RPMI7951 (cell line): ENCODE data around the gene CD24. TPM values are rescaled to one million over a fixed set of nuclear protein-coding genes. Genes with fewer than 3 reads are reported as not detected.
"Not testable (repeated sequence)": the region's sequence is repeated elsewhere in the genome, so short reads cannot be mapped to it uniquely, and the experiment has no call there.

ENCODE experiments used
- DNase-seq: peaks from one replicate; pipeline ENCODE4 v3.0.0-alpha.2; 2012; ENCODE audit warnings: low read depth
- total RNA-seq: library from RNA; depleted of rRNA; stranded (reverse); fragments of >200 nt; shearing (Covaris generic); gene quantifications from 2 replicates; pipeline ENCODE4 v1.2.3, GENCODE V29; 2014; rRNA removed

CD24 gene
- total RNA-seq, result 0.72 and 1.9 TPM in 2 replicates

- DNase-seq, result no peak
Measured at GRCh38 chr6:106974336-106974998, at the start of gene CD24. CD24 (minus strand) TSS chr6:106974729; CDS start chr6:106974646, 83 bp downstream.

GRCh38 chr6:107021446-107022185, 47.1 kb upstream of the CD24 start:
- no peak for DNase-seq

- DNase-seq, result no peak
Measured at GRCh38 chr6:107020239-107020638, 45.7 kb upstream of the CD24 start.

DNA sequence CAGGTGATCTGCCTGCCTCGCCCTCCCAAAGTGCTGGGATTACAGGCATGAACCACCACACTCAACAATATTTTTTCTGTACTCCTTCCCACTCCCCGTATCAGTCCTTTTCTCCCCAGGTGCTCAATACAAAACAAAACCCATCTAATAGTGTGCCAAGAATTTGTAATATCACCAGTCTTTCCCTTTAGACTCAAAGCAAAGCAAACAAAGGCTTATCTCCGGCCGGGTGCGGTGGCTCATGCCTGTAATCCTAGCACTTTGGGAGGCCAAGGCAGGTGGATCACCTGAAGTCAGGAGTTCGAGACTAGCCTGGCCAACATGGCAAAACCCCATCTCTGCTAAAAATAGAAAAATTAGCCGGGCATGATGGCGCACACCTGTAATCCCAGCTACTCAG, 45.1 kb upstream of the CD24 start:
- DNase-seq, result not testable (repeated sequence)

DNA sequence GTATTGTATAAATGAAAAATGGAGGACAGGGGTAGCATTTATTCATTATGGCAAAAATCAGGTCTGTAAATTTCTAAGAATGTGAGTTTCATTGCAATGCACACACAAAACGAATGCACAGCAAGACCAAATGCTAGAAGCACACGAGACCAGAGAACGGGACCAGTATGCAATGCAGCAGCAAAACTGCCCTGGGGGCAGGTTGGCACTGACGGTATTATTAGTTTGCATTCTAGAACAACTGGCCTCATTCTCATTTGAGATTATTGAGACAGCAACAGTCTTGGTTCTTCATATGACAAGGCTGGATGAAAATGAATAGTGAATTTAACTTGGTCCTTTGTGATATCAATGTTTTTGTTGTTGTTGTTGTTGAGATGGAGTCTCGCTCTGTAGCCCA, 44.5 kb upstream of the CD24 start:
- DNase-seq, result no peak

DNA sequence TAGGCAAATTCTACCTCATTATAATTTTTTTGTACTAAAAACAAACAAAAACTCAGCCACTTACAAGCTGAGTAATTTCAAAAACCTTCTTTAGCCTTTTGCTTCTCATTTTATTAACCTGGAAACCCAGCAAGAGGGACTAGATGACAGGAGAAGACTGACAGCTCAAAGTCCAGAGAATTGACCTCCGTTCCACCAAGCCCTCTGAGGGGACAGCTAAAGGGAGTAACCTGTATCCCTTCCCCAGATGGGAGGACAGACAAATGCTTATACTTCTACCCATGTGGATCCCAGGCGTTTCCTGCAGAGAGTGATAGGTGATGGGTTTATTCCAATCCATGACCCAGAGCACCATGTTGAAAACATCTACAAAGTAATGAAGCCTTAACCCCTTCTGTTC, 35.0 kb upstream of the CD24 start:
- no peak for DNase-seq

- DNase-seq, result peak; percentile 51
Measured at GRCh38 chr6:106997392-106998158, 23.0 kb upstream of the CD24 start.

- no peak for DNase-seq
Measured at GRCh38 chr6:106995640-106996039, 21.1 kb upstream of the CD24 start.

- not testable (repeated sequence) for DNase-seq
Measured at GRCh38 chr6:106989737-106990136, 15.2 kb upstream of the CD24 start.

GRCh38 chr6:106988664-106989063, 14.1 kb upstream of the CD24 start:
- DNase-seq, result no peak

GRCh38 chr6:106981926-106982325, 7.4 kb upstream of the CD24 start:
- peak; percentile 28 for DNase-seq

DNA sequence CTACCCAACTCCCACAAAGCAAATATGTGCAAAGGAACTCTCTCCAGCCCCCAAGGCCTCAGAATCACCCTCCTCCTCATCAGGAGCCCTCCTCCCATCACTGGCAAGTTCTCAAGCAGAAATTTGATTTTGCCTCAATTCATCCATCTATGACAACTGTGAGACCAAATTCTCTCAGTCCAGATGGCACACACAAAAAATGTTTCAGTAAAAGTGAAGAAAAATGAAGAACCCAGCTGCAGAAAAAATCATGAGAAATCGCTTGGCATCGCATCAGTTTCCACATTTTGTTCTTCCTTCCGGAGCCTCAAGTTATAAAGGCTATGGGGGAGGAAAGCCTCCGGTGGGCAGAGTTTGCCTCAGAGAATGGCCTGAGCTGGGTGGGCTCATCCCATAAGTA, 6.4 kb upstream of the CD24 start:
- no peak for DNase-seq

DNA sequence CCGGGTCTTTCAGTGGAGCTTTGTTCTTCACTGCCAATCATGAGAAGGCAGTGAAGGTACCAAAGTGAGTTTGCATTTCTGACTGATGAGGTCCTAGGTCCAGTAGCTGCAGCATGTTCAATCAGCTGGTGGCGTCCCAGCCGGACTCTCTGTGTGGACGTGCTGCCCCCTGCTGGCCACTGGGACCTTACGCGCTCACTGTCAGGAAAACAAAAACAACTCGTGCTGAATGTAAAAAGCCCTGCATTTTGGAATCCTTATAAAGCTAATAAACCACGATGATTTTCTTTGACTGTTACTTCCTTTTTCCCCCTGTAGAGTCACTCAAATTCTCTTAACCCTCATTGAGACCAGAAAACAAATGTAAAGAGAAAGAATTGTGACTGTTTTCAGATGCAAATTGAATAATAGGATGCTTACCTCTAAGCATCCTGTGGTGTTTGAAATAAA, 4.9 kb upstream of the CD24 start:
- DNase-seq, result peak; percentile 68

- no peak for DNase-seq
Measured at GRCh38 chr6:106977246-106977645, 2.7 kb upstream of the CD24 start.

DNA sequence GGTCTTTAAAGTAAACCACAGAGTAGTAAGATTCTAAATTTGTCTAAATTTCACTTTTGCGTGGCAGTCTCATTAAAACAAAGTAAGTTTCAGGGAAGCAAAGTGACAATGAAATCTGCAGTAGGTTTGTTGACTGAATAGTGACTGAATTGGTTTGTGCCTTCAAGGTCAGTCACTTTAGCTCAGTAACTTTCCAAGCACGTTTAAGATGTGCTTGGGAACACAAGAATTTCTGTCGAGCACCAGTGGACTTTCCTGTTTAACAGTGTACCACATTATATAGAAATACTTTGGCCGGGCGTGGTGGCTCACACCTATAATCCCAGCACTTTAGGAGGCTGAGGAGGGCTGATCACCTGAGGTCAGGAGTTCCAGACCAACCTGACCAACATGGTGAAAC, 1.7 kb upstream of the CD24 start:
- DNase-seq, result no peak

- no peak for DNase-seq
Measured at GRCh38 chr6:106975738-106976064, 1.2 kb upstream of the CD24 start.

GRCh38 chr6:106974999-106975737, 639 bp upstream of the CD24 start:
- peak; percentile 24 for DNase-seq

DNA sequence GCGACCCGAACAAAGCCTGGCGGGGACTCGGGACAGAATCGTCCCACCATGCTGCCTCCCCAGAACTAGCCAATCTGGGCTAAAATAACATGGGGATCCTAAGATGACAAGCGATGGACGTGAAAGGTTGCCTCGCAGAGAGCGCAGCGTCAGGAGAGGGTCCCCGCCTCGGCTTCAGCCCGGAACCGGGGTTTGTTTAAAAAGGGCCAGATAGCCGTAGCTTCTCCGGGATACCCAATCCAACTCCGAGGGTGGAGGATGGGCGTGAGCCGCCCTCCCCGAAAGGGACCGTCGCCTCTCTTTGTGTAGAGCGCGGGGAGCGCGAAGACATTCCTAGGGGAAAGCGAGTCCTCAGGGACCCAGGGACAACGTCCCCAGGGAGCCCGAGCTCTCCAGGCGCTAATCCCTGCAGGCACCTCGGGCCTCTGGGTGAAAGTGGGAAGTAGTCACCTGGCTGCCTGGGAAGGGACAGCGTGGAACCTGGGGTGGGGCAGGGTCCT, 643 bp downstream of the CD24 start:
- no peak for DNase-seq

- DNase-seq, result no peak
Measured at GRCh38 chr6:106973018-106973835, 1.3 kb downstream of the CD24 start.

- no peak for DNase-seq
Measured at GRCh38 chr6:106972500-106972899, 2.0 kb downstream of the CD24 start.

- DNase-seq, result not testable (repeated sequence)
Measured at GRCh38 chr6:106970769-106971168, 3.8 kb downstream of the CD24 start.
